Measurements from ENCODE around the gene NECTIN1.

- TF ChIP-seq CTCF (IDR thresholded peaks at IDR 0.05; ENCODE audit: low read length) (no peak), EZH2 (optimal IDR thresholded peaks at IDR 0.05; ENCODE audit: low read depth, low read length) (no peak), EZH2phosphoT487 (IDR thresholded peaks at IDR 0.05; ENCODE audit: low read length) (no peak)
These were observed 21.1 kb upstream of the NECTIN1 start for GRCh38 chr11:119750056-119750455.

Measured in MM.1S (cell line).